AML-193 (cell line): Measurements from ENCODE around the gene TBC1D13.
"Not testable (repeated sequence)": the region's sequence is repeated elsewhere in the genome, so short reads cannot be mapped to it uniquely, and the experiment has no call there.

Experiments
- DNase-seq, 2 experiments: peaks; one replicate each; lab custom pipeline; 2025; lab: John Stamatoyannopoulos, UW

The TBC1D13 gene, protein sequence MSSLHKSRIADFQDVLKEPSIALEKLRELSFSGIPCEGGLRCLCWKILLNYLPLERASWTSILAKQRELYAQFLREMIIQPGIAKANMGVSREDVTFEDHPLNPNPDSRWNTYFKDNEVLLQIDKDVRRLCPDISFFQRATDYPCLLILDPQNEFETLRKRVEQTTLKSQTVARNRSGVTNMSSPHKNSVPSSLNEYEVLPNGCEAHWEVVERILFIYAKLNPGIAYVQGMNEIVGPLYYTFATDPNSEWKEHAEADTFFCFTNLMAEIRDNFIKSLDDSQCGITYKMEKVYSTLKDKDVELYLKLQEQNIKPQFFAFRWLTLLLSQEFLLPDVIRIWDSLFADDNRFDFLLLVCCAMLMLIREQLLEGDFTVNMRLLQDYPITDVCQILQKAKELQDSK

GRCh38 chr9:128786681-128787601 lies at the start of gene TBC1D13:
Gene TBC1D13, plus strand, starts transcription at chr9:128787253. Its CDS starts 101 bp downstream, at chr9:128787354.
- peak; percentile 70 to 73 for DNase-seq

DNA sequence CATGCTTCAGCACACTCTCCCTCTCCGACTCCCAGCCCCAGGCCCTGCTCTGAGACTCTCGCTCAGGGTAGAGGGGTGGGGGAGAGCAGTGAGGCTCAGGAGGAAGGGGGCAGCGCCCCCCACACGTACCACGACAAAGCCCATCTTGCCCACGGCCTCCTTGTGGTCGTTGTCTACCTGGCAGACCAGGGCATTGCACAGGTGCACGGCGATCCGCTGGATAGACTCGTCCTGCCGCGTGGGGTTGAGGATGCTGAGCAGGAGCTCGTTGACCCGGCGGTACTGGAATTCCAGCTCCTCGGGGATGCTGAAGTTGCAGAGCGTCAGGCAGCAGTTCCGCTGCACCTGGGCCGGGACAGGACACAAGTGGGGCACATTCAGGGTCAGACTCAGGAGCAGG lies 44.7 kb upstream of the TBC1D13 start:
- no peak for DNase-seq

GRCh38 chr9:128743421-128743820 lies 43.6 kb upstream of the TBC1D13 start:
- DNase-seq = no peak

- DNase-seq = no peak
Measured at GRCh38 chr9:128747241-128747640, 39.8 kb upstream of the TBC1D13 start.

- DNase-seq = no peak
Measured at GRCh38 chr9:128750926-128751595, 36.0 kb upstream of the TBC1D13 start.

- no peak for DNase-seq
Measured at GRCh38 chr9:128753627-128754026, 33.4 kb upstream of the TBC1D13 start.

- no peak for DNase-seq
Measured at GRCh38 chr9:128757602-128758001, 29.5 kb upstream of the TBC1D13 start.

DNA sequence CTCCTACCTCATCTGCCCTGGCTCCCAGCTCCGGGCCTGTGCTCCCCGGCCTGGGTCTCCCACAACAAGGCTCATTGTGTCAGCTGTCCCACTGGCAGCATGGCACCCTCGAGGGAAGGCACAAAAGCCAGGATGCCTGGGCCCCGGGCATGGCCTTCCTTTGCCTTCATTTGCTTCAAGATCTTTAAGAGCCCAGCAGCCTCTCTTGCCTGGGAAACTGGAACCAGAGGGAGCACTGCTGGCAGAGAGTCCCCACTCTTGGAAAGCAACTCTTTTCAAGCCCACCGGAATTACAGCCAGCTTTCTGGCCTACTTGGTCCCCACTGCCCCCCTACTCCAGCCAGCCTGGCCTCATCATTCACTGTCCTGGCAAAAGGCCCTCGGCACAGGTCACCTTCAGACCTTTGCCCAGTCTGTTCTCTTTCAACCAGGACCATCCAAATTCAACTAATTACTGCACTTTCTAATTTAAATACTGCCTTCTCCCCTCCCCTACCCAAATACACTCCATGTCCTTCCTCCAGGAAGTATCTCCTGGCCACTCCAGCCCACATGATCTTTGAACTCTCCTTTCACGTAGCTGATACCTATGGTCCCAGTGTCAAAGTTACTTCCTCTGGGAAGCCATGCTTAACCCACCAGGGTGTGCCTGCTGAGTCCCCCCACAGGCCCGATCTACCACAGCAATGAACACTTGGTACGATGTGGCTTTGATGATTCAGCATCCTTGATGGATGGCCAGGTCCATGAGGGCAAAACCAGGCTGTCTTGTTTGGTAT lies 24.2 kb upstream of the TBC1D13 start:
- no peak for DNase-seq

- DNase-seq = no peak
Measured at GRCh38 chr9:128764361-128764760, 22.7 kb upstream of the TBC1D13 start.

DNA sequence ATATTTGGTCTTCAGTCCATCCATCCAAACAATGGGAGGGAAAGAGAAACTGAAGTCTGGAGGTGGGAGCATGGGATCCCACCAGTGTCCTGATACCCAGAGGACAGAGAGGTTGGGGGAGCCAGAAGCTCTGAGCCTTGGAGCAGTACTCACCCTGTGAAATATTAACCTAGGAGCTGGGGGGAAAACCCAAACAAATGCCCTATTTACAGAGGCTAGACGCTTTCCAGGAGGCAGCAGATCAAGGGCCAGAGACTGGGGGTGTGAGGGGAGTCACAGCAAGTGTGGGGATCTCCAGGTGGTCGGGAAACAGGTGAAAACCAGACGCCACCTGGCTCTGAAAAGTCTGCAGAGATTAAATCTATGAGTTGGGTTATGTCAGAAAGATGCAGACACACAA lies 21.6 kb upstream of the TBC1D13 start:
- DNase-seq = no peak

GRCh38 chr9:128768606-128769005 lies 18.4 kb upstream of the TBC1D13 start:
- DNase-seq = no peak

GRCh38 chr9:128770286-128771030 lies 16.6 kb upstream of the TBC1D13 start:
- DNase-seq = no peak

- DNase-seq = peak in 1 of 2 experiments; percentile 3
Measured at GRCh38 chr9:128771094-128771721, 15.8 kb upstream of the TBC1D13 start.

DNA sequence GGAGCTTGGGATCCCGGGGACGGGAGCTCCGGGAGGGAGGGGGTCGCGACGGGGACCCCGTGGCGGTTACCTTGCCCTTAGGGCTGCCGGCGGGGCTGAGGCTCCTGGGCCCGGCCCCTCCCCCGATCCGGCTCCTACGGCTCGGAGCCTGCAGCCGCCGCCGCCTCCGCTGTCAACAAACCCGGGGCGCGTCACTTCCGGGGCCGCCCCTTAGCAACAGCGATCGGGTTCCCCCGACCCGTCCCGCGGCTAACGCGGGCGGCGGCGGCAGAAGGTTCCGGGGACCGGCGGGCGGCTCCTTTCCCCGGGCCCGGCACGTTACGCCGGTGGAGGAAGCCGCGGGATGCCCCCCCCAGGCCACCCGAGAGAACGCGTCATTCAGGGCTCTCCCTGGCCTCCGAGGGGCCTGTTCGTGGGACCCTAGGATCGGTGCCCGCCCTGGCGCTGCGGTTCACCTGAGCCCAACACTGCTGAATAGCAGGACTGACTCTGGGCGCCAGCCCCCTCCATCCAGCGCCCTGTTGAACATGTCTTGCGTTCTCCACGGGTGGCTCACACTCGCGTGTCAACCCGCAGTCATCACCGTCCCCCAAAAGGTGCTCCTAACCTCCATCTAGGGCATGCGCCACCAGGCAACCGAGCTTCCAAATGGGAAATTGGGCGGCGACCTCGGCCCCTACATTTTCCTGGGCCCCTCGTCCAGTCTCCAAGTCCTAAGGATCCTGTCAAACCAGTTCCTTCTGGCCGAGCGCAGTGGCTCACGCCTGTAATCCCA lies 15.1 kb upstream of the TBC1D13 start, which contains the start of gene ZER1:
ZER1 (minus strand) TSS at position 183 of the 775 bp plus-strand sequence. CDS start 16,362 bp downstream, outside the sequence.
- peak; percentile 69 to 74 for DNase-seq

DNA sequence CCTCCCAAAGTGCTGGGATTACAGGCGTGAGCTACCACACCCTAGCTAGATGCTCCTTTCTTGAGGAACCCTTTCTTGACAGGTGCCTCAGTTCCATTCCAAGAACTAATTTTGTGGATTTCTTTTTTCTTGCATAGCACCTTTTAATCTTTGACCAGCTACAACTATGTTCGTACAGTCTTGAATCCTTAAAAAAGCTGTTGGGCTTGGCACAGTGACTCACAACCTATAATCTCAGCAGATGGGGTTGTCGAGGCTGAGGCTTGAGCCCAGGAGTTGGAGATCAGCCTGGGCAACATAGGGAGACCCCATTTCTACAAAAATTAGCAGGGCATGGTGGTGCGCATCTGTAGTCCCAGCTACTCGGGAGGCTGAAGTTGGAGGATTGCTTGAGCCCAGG lies 14.0 kb upstream of the TBC1D13 start:
- no peak for DNase-seq

GRCh38 chr9:128774804-128775203 lies 12.2 kb upstream of the TBC1D13 start:
- DNase-seq = no peak

DNA sequence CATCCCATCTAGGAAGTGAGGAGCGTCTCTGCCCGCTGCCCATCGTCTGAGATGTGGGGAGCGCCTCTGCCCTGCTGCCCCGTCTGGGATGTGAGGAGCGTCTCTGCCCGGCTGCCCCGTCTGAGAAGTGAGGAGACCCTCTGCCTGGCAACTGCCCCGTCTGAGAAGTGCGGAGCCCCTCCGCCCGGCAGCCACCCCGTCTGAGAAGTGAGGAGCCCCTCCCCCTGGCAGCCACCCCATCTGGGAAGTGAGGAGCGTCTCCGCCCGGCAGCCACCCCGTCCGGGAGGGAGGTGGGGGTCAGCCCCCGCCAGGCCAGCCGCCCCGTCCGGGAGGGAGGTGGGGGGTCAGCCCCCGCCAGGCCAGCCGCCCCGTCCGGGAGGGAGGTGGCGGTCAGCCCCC lies 7.0 kb upstream of the TBC1D13 start:
- not testable (repeated sequence) for DNase-seq

GRCh38 chr9:128781187-128782070 lies 5.6 kb upstream of the TBC1D13 start:
- no peak for DNase-seq
